ENCODE results near the gene GNA14.

- no peak for TF ChIP-seq CTCF (IDR thresholded peaks at IDR 0.05)
- TF ChIP-seq ZFX (IDR thresholded peaks at IDR 0.05; ENCODE audit: borderline replicate concordance) = no peak
These were observed 49.6 kb downstream of the GNA14 start for GRCh38 chr9:77598524-77598923.
